HEK293 (cell line): ENCODE measurements around the gene POU5F1.

Experiments used
- TF ChIP-seq, protein P1 (sequence below): fragments of 450-650 bp; formaldehyde crosslinking; optimal IDR thresholded peaks from 2 replicates; pipeline ENCODE3; 2016; ENCODE audit warnings: missing biosample characterization, mild to moderate bottlenecking, missing genetic modification characterization
- TF ChIP-seq, protein P2 (sequence below): fragments of 450-650 bp; formaldehyde crosslinking; IDR thresholded peaks from 2 replicates; pipeline ENCODE4 v1.5.1; 2016; ENCODE audit warnings: missing biosample characterization, missing genetic modification characterization

GRCh38 chr6:31143148-31143547 lies 27.3 kb downstream of the POU5F1 start:
- TF ChIP-seq, protein P1, sequence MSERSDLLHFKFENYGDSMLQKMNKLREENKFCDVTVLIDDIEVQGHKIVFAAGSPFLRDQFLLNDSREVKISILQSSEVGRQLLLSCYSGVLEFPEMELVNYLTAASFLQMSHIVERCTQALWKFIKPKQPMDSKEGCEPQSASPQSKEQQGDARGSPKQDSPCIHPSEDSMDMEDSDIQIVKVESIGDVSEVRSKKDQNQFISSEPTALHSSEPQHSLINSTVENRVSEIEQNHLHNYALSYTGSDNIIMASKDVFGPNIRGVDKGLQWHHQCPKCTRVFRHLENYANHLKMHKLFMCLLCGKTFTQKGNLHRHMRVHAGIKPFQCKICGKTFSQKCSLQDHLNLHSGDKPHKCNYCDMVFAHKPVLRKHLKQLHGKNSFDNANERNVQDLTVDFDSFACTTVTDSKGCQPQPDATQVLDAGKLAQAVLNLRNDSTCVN (tag by site-specific recombination): no peak
- TF ChIP-seq, protein P2, sequence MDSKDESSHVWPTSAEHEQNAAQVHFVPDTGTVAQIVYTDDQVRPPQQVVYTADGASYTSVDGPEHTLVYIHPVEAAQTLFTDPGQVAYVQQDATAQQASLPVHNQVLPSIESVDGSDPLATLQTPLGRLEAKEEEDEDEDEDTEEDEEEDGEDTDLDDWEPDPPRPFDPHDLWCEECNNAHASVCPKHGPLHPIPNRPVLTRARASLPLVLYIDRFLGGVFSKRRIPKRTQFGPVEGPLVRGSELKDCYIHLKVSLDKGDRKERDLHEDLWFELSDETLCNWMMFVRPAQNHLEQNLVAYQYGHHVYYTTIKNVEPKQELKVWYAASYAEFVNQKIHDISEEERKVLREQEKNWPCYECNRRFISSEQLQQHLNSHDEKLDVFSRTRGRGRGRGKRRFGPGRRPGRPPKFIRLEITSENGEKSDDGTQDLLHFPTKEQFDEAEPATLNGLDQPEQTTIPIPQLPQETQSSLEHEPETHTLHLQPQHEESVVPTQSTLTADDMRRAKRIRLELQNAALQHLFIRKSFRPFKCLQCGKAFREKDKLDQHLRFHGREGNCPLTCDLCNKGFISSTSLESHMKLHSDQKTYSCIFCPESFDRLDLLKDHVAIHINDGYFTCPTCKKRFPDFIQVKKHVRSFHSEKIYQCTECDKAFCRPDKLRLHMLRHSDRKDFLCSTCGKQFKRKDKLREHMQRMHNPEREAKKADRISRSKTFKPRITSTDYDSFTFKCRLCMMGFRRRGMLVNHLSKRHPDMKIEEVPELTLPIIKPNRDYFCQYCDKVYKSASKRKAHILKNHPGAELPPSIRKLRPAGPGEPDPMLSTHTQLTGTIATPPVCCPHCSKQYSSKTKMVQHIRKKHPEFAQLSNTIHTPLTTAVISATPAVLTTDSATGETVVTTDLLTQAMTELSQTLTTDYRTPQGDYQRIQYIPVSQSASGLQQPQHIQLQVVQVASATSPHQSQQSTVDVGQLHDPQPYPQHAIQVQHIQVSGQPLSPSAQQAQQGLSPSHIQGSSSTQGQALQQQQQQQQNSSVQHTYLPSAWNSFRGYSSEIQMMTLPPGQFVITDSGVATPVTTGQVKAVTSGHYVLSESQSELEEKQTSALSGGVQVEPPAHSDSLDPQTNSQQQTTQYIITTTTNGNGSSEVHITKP (tag by site-specific recombination): no peak
